MCF 10A (cell line): Measurements from ENCODE around the gene C10orf95. TPM values are rescaled to one million over a fixed set of nuclear protein-coding genes. Genes with fewer than 3 reads are reported as not detected.

Source experiments
- BruUV-seq: library from RNA; stranded (reverse); fragments of 400-500 nt; replicated peaks from 2 replicates; lab custom pipeline; 2021; lab: Mats Ljungman, UMichigan
- CTCF ChIA-PET: fragments of 300-600 bp; sonication (Branson Sonifier 250); formaldehyde crosslinking; extraction: SDS; loops from one replicate; lab custom pipeline; 2021; ENCODE audit warnings: antibody characterized with exemption, inconsistent platforms; lab: Yijun Ruan, JAX
- POLR2A ChIA-PET: fragments of 300-600, 350-650 bp; sonication (Branson Sonifier 250); formaldehyde crosslinking; extraction: SDS; loops from one replicate; lab custom pipeline; 2020; ENCODE audit warnings: antibody characterized with exemption, inconsistent platforms; lab: Yijun Ruan, JAX
- DNase-seq: peaks from one replicate; pipeline ENCODE4 v3.0.0-alpha.2; 2018; ENCODE audit not compliant: unreplicated experiment
- H3K27ac Mint-ChIP-seq: one replicate; pipeline ENCODE4 v1.8.0; 2022; ENCODE audit warnings: mild to moderate bottlenecking, low read depth, mixed read lengths; ENCODE audit not compliant: unreplicated experiment
- H3K27me3 Mint-ChIP-seq: one replicate; pipeline ENCODE4 v1.8.0; 2022; ENCODE audit warnings: mixed read lengths; ENCODE audit not compliant: insufficient read depth, unreplicated experiment
- H3K36me3 Mint-ChIP-seq: one replicate; pipeline ENCODE4 v1.8.0; 2022; ENCODE audit warnings: mild to moderate bottlenecking, moderate library complexity, mixed read lengths; ENCODE audit not compliant: insufficient read depth, unreplicated experiment
- H3K4me1 Mint-ChIP-seq: one replicate; pipeline ENCODE4 v1.8.0; 2022; ENCODE audit warnings: mixed read lengths; ENCODE audit not compliant: insufficient read depth, unreplicated experiment
- H3K4me3 Mint-ChIP-seq: one replicate; pipeline ENCODE4 v1.8.0; 2022; ENCODE audit warnings: mild to moderate bottlenecking, moderate library complexity, mixed read lengths; ENCODE audit not compliant: unreplicated experiment
- H3K9me3 Mint-ChIP-seq: one replicate; pipeline ENCODE4 v1.8.0; 2022; ENCODE audit warnings: mixed read lengths; ENCODE audit not compliant: unreplicated experiment
- intact Hi-C: fragments of 100-400 bp; cut with micrococcal nuclease; formaldehyde crosslinking; loops from 2 replicates; pipeline ENCODE4 v1.14.1; 2022
- total RNA-seq: library from RNA; stranded (reverse); gene quantifications from 2 replicates; pipeline ENCODE4 v1.2.3, GENCODE V29; 2022
- TF ChIP-seq, protein P1 (sequence below): fragments of 200-600 bp; IDR thresholded peaks from one replicate; pipeline ENCODE4 v1.8.0; 2022; ENCODE audit warnings: antibody characterized with exemption, mild to moderate bottlenecking; ENCODE audit not compliant: unreplicated experiment

The C10orf95 gene
- total RNA-seq, 1 experiment from 2014 or later = 0.63 TPM

DNA sequence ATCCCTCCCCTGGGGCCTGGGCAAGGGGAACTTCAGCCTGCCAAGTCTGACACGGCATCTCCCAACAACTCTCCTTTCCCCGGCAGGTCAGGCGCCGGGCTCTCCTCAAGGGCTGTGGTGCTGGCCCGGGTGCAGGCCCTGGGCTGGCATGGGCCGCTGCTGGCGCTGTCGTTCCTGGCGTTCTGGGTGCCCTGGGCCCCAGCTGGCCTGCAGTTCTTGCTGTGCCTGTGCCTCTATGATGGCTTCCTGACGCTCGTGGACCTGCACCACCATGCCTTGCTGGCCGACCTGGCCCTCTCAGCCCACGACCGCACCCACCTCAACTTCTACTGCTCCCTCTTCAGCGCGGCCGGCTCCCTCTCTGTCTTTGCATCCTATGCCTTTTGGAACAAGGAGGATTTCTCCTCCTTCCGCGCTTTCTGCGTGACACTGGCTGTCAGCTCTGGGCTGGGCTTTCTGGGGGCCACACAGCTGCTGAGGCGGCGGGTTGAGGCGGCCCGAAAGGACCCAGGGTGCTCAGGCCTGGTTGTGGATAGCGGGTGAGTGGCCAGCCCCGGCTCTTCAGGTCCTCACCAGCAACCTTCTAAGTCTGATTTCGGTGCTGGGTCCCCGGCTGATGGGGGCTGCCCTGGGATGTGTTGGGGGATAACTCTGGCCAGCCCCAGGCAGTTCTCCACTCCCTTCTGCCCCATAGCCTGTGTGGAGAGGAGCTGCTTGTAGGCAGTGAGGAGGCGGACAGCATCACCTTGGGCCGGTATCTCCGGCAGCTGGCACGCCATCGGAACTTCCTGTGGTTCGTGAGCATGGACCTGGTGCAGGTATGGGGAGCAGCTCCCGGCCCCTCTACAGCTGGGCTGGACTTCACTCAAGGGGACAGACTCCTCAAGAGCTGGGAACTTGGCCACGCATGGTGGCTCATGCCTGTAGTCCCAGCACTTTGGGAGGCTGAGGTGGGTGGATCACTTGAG lies 19.5 kb upstream of the C10orf95 start:
- Mint-ChIP-seq H3K4me3 (no peak overlapping the region), H3K36me3 (peaks cover 9% of the 10 kb centered on the region), H3K27me3 (no peaks in the 10 kb centered on the region), H3K4me1 (no peaks in the 10 kb centered on the region), H3K9me3 (no peaks in the 10 kb centered on the region), H3K27ac (no peak overlapping the region)
- BruUV-seq = no TSS peak
- POLR2A ChIA-PET = interaction anchor here (1.5 kb wide), 2 partner anchors 9 to 20 kb away, joined by 3 to 9 read pairs; partner anchors contain the start of gene C10orf95
- no peak for DNase-seq
- CTCF ChIA-PET = interaction anchor here (0.6 to 1.5 kb wide), 4 partner anchors 9 to 882 kb away, joined by 3 to 4 read pairs (median 3); partner anchors contain the start of gene C10orf95
- intact Hi-C loops = no loop called here
- TF ChIP-seq, protein P1, sequence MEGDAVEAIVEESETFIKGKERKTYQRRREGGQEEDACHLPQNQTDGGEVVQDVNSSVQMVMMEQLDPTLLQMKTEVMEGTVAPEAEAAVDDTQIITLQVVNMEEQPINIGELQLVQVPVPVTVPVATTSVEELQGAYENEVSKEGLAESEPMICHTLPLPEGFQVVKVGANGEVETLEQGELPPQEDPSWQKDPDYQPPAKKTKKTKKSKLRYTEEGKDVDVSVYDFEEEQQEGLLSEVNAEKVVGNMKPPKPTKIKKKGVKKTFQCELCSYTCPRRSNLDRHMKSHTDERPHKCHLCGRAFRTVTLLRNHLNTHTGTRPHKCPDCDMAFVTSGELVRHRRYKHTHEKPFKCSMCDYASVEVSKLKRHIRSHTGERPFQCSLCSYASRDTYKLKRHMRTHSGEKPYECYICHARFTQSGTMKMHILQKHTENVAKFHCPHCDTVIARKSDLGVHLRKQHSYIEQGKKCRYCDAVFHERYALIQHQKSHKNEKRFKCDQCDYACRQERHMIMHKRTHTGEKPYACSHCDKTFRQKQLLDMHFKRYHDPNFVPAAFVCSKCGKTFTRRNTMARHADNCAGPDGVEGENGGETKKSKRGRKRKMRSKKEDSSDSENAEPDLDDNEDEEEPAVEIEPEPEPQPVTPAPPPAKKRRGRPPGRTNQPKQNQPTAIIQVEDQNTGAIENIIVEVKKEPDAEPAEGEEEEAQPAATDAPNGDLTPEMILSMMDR = no peak

DNA sequence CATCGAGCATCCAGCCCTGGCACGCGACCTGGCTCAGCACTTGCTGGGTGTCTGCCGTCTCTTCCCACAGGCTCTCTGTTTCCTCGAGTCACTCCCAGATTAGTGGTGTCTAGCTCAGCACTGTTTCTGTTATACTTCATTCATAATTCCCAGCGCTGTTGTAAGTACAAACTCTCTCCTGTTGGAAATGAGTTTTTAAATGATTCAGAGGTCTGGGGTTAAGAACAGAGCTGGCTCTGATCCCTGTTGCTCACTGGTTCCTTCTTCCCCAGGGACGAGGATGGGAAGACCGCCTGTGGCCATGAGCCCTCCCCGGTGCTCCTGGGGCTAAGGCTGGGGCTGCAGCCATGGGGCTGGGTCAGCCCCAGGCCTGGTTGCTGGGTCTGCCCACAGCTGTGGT lies 17.3 kb upstream of the C10orf95 start:
- H3K27ac Mint-ChIP-seq = no peak overlapping the region
- intact Hi-C loops = no loop called here
- H3K4me3 Mint-ChIP-seq = no peak overlapping the region
- peaks cover 9% of the 10 kb centered on the region for H3K36me3 Mint-ChIP-seq
- H3K4me1 Mint-ChIP-seq = no peaks in the 10 kb centered on the region
- ChIA-PET CTCF (interaction anchor here (0.6 to 3.0 kb wide), 4 partner anchors 10 to 261 kb away, joined by 3 to 28 read pairs (median 4); no protein-coding TSS in a partner anchor), POLR2A (no interaction called here)
- no peaks in the 10 kb centered on the region for H3K27me3 Mint-ChIP-seq
- DNase-seq = no peak
- BruUV-seq = no TSS peak
- H3K9me3 Mint-ChIP-seq = no peaks in the 10 kb centered on the region
- TF ChIP-seq, protein P1 = no peak

- Mint-ChIP-seq H3K36me3 (peaks cover 5% of the 10 kb centered on the region), H3K9me3 (no peaks in the 10 kb centered on the region), H3K27me3 (no peaks in the 10 kb centered on the region), H3K4me3 (peak overlapping the region; percentile 27), H3K27ac (no peak overlapping the region), H3K4me1 (no peaks in the 10 kb centered on the region)
- DNase-seq = no peak
- BruUV-seq = no TSS peak
- intact Hi-C loops = no loop called here
- CTCF ChIA-PET = interaction anchor here (0.7 to 3.0 kb wide), 2 partner anchors 11 to 419 kb away, joined by 5 to 28 read pairs; no protein-coding TSS in a partner anchor
- POLR2A ChIA-PET = no interaction called here
- TF ChIP-seq, protein P1 = no peak
These were observed 16.7 kb upstream of the C10orf95 start for GRCh38 chr10:102467971-102468438.

- intact Hi-C loops = no loop called here
- POLR2A ChIA-PET = no interaction called here
- BruUV-seq = no TSS peak
These were observed 16.0 kb upstream of the C10orf95 start for GRCh38 chr10:102467318-102467717.

More at GRCh38 chr10:102467318-102467717, 16.0 kb upstream of the C10orf95 start:
- H3K9me3 Mint-ChIP-seq = no peaks in the 10 kb centered on the region
- H3K36me3 Mint-ChIP-seq = no peaks in the 10 kb centered on the region
- no peak for DNase-seq
- H3K4me1 Mint-ChIP-seq = no peaks in the 10 kb centered on the region
- CTCF ChIA-PET = interaction anchor here (0.6 to 3.0 kb wide), 3 partner anchors 12 to 418 kb away, joined by 3 to 28 read pairs (median 5); no protein-coding TSS in a partner anchor
- no peaks in the 10 kb centered on the region for H3K27me3 Mint-ChIP-seq
- no peak overlapping the region for H3K27ac Mint-ChIP-seq
- H3K4me3 Mint-ChIP-seq = no peak overlapping the region
- TF ChIP-seq, protein P1 = no peak
